ENCODE data around the gene FURIN.
"Not testable (repeated sequence)": the region's sequence is repeated elsewhere in the genome, so short reads cannot be mapped to it uniquely, and the experiment has no call there.

FURIN gene

DNA sequence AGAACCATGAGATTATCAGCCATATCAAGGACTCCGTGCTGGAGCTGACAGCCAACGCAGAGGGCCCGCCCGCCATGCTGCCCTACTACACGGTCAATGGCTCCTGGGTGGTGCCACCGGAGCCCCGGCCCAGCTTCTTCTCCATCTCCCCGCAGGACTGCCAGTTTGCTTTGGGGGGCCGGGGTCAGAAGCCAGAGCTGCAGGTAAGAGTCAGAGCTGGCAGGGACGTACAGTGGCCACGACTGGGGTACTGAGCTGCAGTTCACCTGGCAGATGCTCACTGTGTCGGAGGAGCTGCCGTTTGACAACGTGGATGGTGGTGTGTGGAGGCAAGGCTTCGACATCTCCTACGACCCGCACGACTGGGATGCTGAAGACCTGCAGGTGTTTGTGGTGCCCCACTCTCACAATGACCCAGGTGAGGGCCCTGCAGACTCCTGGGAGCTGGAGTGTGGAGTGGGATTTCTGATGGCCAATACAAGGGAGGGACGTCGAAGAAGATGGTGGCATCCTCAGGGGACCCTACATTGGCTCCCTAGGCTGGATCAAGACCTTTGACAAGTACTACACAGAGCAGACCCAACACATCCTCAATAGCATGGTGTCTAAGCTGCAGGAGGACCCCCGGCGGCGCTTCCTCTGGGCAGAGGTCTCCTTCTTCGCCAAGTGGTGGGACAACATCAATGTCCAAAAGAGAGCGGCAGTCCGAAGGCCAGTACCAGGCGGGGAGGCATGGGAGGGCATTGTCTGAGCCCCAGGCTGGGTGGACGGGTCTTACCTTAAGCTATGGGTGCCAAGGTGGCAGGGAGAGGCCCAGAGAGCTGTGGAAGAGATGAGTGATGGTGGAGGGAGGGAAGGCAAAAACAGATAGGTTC is 37.2 kb downstream of the FURIN start:
- no peak overlapping the region for H3K4me3 ChIP-seq (ENCODE audit: low read depth, low read length)
- H3K9ac ChIP-seq (ENCODE audit: low read depth, low read length) = no peak overlapping the region
- H3K36me3 ChIP-seq (ENCODE audit: control insufficient read depth, insufficient read depth, low read length) = peaks cover 11% of the 10 kb centered on the region; the same call in 1 of the 2 replicates
- peaks cover 16% of the 10 kb centered on the region for H3K4me1 ChIP-seq (ENCODE audit: control insufficient read depth, insufficient read depth, low read length)
- no peaks in the 10 kb centered on the region for H3K9me3 ChIP-seq (ENCODE audit: control insufficient read depth, insufficient read depth, low read length)
- peaks cover 20% of the 10 kb centered on the region for H3K27me3 ChIP-seq (ENCODE audit: control insufficient read depth, insufficient read depth, low read length)
- H3K27ac ChIP-seq (ENCODE audit: low read depth, low read length) = no peak overlapping the region

DNA sequence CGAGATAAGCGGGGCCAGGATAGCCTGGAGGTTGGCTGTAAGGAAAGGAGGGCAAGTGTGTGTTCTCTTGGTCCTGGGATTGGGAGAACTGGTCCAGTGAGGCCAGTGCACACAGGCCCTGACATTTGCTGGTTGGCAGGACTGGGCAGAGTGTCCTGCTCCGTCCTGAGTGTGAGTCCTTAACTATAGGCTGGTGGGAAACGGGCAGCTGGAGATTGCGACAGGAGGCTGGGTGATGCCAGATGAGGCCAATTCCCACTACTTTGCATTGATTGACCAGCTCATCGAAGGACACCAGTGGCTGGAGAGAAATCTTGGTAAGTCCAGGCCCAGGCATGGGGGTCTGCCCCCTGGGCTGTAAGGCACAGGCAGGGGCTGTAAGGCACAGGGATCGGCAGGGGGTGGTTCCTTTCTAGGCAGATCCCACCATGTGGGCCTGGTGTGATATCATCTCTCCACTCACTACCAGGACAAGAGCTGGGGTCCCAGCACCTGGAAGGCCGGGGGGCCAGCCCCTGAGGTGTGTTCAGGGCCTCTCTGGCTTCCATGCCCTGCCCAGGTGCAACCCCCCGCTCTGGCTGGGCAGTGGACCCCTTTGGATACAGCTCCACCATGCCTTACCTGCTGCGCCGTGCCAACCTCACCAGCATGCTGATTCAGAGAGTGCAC is 37.9 kb downstream of the FURIN start:
- no peaks in the 10 kb centered on the region for H3K9me3 ChIP-seq (ENCODE audit: control insufficient read depth, insufficient read depth, low read length)
- H3K9ac ChIP-seq (ENCODE audit: low read depth, low read length) = no peak overlapping the region
- H3K36me3 ChIP-seq (ENCODE audit: control insufficient read depth, insufficient read depth, low read length) = peaks cover 15% of the 10 kb centered on the region
- no peak overlapping the region for H3K4me3 ChIP-seq (ENCODE audit: low read depth, low read length)
- no peak overlapping the region for H3K27ac ChIP-seq (ENCODE audit: low read depth, low read length)
- H3K27me3 ChIP-seq (ENCODE audit: control insufficient read depth, insufficient read depth, low read length) = peaks cover 17% of the 10 kb centered on the region
- peaks cover 16% of the 10 kb centered on the region for H3K4me1 ChIP-seq (ENCODE audit: control insufficient read depth, insufficient read depth, low read length)

DNA sequence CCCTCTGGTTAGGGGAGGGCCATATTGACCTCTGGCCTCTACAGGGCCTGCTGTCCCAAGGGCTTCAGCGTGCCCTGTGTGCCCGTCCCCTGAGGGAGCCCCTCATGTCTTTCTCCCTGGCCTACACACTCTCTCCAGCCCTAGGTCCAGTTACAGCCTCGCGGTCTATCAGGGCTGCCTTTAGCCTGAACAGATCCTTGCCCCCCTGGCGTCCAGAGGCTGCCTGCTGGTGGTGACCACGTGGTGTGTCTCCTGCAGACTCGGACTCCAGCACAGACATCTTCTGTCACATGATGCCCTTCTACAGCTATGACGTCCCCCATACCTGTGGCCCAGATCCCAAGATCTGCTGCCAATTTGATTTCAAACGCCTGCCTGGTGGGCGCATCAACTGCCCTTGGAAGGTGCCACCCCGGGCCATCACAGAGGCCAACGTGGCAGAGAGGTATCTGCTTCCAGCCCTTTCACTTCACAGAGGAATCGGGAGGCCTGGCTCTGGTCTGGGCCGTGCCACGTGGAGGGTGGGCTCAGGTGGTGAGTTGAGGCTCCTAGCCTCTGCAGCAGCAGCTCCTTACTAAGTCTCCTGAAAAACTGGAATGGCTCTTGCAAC is 38.8 kb downstream of the FURIN start:
- H3K27ac ChIP-seq (ENCODE audit: low read depth, low read length) = no peak overlapping the region

DNA sequence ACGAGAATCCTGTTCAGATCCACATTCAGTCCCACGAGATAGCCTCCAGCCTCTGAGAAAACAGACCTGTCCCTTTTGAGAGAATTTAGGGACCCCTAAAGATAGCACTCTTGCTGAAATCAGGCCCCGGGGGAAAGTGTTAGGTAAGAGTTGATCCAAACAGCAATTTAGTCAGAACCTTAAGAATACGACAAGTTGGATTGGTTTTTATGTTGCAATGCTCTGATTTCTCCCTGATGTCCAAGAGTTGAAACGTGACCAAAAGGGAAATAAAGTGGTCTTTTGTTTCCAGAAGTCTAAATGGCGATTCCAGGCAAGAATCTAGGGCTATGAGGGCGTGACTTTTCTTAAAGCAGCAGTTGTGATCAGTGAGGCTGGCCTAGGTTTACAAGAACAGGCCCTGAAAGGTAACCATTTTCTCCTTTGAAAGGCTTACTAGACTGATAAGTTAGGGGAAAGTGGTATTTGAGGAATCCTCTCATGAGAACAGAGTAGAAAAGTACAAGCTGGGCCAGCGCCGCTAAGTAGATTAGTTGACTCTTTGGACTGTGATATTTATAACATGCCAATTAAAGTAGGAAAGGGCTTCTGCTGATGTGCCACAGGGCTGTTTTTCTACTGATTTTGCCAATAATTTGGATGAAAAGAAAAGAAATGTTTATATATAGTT is 39.6 kb downstream of the FURIN start:
- peaks cover 8% of the 10 kb centered on the region for H3K4me1 ChIP-seq (ENCODE audit: control insufficient read depth, insufficient read depth, low read length)
- no peaks in the 10 kb centered on the region for H3K9me3 ChIP-seq (ENCODE audit: control insufficient read depth, insufficient read depth, low read length)
- peaks cover 24% of the 10 kb centered on the region for H3K36me3 ChIP-seq (ENCODE audit: control insufficient read depth, insufficient read depth, low read length)
- H3K9ac ChIP-seq (ENCODE audit: low read depth, low read length) = no peak overlapping the region
- H3K27me3 ChIP-seq (ENCODE audit: control insufficient read depth, insufficient read depth, low read length) = peaks cover 11% of the 10 kb centered on the region
- H3K27ac ChIP-seq (ENCODE audit: low read depth, low read length) = no peak overlapping the region
- no peak overlapping the region for H3K4me3 ChIP-seq (ENCODE audit: low read depth, low read length)

More for the DNA sequence above, 38.8 kb downstream of the FURIN start:
- Histone ChIP-seq H3K27me3 (ENCODE audit: control insufficient read depth, insufficient read depth, low read length) (peaks cover 11% of the 10 kb centered on the region), H3K9ac (ENCODE audit: low read depth, low read length) (no peak overlapping the region), H3K4me3 (ENCODE audit: low read depth, low read length) (no peak overlapping the region), H3K9me3 (ENCODE audit: control insufficient read depth, insufficient read depth, low read length) (no peaks in the 10 kb centered on the region), H3K4me1 (ENCODE audit: control insufficient read depth, insufficient read depth, low read length) (peaks cover 8% of the 10 kb centered on the region), H3K36me3 (ENCODE audit: control insufficient read depth, insufficient read depth, low read length) (peaks cover 23% of the 10 kb centered on the region)

DNA sequence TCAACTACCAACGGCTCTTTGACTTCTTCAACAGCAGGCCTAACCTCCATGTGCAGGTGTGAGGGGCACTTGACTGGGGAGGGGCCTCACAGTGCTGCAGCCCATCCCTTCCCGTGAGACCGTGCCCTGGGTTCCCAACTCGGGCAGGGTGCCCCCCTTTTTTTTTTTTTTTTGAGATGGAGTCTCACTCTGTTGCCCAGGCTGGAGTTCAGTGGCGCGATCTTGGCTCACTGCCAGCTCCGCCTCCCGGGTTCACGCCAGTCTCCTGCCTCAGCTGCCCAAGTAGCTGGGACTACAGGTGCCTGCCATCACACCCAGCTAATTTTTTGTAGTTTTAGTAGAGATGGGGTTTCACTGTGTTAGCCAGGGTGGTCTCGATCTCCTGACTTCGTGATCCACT is 41.1 kb downstream of the FURIN start:
- H3K4me3 ChIP-seq (ENCODE audit: low read depth, low read length); H3K27me3 ChIP-seq (ENCODE audit: control insufficient read depth, insufficient read depth, low read length); H3K4me1 ChIP-seq (ENCODE audit: control insufficient read depth, insufficient read depth, low read length); H3K27ac ChIP-seq (ENCODE audit: low read depth, low read length); H3K9ac ChIP-seq (ENCODE audit: low read depth, low read length); H3K9me3 ChIP-seq (ENCODE audit: control insufficient read depth, insufficient read depth, low read length): not testable (repeated sequence)
- H3K36me3 ChIP-seq (ENCODE audit: control insufficient read depth, insufficient read depth, low read length) = peaks cover 31% of the 10 kb centered on the region

DNA sequence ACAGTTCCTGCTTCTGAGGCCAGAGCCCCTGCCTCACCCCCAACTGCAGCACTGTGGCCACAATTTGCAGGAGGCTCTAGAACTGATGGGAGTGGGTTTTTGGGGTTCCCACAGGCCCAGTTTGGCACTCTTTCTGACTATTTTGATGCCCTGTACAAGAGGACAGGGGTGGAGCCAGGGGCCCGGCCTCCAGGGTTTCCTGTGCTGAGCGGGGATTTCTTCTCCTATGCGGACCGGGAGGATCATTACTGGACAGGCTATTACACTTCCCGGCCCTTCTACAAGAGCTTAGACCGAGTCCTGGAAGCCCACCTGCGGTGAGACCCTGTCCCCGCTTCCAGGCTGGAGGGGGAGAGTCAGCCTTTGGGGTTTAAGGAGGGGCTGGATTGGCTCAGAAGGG is 41.6 kb downstream of the FURIN start:
- H3K9ac ChIP-seq (ENCODE audit: low read depth, low read length) = no peak overlapping the region
- H3K9me3 ChIP-seq (ENCODE audit: control insufficient read depth, insufficient read depth, low read length) = no peaks in the 10 kb centered on the region
- H3K4me3 ChIP-seq (ENCODE audit: low read depth, low read length) = no peak overlapping the region
- H3K27me3 ChIP-seq (ENCODE audit: control insufficient read depth, insufficient read depth, low read length) = no peaks in the 10 kb centered on the region
- peaks cover 31% of the 10 kb centered on the region for H3K36me3 ChIP-seq (ENCODE audit: control insufficient read depth, insufficient read depth, low read length)
- H3K4me1 ChIP-seq (ENCODE audit: control insufficient read depth, insufficient read depth, low read length) = no peaks in the 10 kb centered on the region
- no peak overlapping the region for H3K27ac ChIP-seq (ENCODE audit: low read depth, low read length)

DNA sequence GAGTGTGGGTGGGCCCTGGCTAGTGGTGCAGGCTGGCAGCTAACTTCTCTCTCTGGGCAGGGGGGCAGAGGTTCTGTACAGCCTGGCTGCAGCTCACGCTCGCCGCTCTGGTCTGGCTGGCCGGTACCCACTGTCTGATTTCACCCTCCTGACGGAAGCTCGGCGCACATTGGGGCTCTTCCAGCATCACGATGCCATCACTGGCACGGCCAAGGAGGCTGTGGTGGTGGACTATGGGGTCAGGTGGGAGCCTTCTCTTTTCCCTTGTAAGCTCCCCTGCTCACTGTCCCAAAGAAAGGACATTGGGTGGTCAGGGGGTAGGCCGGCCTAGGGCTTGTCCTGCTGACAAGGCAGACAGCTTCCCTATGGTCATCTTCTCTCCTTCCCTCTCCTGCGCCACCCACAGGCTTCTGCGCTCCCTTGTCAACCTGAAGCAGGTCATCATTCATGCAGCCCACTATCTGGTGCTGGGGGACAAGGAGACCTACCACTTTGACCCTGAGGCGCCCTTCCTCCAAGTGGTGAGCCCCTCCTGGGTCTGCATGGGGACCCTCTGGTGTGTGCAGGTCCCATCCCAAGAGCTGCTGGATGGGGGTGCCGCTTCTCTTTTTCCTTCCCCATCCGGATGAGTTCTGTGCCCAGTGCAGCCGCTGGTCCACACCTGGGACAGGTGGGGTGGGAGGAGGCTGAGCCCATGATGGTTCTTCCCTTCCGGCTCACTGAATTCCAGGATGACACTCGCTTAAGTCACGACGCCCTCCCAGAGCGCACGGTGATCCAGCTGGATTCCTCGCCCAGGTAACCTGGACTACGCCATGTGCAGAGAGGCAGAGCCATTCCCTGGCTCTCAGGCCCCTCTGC is 42.3 kb downstream of the FURIN start:
- H3K27me3 ChIP-seq (ENCODE audit: control insufficient read depth, insufficient read depth, low read length) = no peaks in the 10 kb centered on the region
- H3K9ac ChIP-seq (ENCODE audit: low read depth, low read length) = no peak overlapping the region
- no peaks in the 10 kb centered on the region for H3K4me1 ChIP-seq (ENCODE audit: control insufficient read depth, insufficient read depth, low read length)
- no peak overlapping the region for H3K4me3 ChIP-seq (ENCODE audit: low read depth, low read length)
- no peak overlapping the region for H3K27ac ChIP-seq (ENCODE audit: low read depth, low read length)
- no peaks in the 10 kb centered on the region for H3K9me3 ChIP-seq (ENCODE audit: control insufficient read depth, insufficient read depth, low read length)
- H3K36me3 ChIP-seq (ENCODE audit: control insufficient read depth, insufficient read depth, low read length) = peaks cover 30% of the 10 kb centered on the region

DNA sequence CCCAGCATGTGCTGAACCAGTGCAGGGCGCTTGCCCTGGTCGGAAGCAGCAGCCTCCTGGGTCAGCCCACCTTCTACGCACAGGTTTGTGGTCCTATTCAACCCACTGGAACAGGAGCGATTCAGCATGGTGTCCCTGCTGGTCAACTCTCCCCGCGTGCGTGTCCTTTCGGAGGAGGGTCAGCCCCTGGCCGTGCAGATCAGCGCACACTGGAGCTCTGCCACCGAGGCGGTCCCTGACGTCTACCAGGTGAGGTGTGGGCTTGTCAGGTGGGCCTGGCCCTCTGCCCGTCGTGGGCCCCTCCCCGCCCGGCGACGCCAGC is 42.9 kb downstream of the FURIN start:
- H3K4me3 ChIP-seq (ENCODE audit: low read depth, low read length) = no peak overlapping the region
- no peaks in the 10 kb centered on the region for H3K9me3 ChIP-seq (ENCODE audit: control insufficient read depth, insufficient read depth, low read length)
- no peak overlapping the region for H3K27ac ChIP-seq (ENCODE audit: low read depth, low read length)
- peaks cover 29% of the 10 kb centered on the region for H3K36me3 ChIP-seq (ENCODE audit: control insufficient read depth, insufficient read depth, low read length)
- no peaks in the 10 kb centered on the region for H3K4me1 ChIP-seq (ENCODE audit: control insufficient read depth, insufficient read depth, low read length)
- H3K9ac ChIP-seq (ENCODE audit: low read depth, low read length) = no peak overlapping the region
- H3K27me3 ChIP-seq (ENCODE audit: control insufficient read depth, insufficient read depth, low read length) = no peaks in the 10 kb centered on the region

DNA sequence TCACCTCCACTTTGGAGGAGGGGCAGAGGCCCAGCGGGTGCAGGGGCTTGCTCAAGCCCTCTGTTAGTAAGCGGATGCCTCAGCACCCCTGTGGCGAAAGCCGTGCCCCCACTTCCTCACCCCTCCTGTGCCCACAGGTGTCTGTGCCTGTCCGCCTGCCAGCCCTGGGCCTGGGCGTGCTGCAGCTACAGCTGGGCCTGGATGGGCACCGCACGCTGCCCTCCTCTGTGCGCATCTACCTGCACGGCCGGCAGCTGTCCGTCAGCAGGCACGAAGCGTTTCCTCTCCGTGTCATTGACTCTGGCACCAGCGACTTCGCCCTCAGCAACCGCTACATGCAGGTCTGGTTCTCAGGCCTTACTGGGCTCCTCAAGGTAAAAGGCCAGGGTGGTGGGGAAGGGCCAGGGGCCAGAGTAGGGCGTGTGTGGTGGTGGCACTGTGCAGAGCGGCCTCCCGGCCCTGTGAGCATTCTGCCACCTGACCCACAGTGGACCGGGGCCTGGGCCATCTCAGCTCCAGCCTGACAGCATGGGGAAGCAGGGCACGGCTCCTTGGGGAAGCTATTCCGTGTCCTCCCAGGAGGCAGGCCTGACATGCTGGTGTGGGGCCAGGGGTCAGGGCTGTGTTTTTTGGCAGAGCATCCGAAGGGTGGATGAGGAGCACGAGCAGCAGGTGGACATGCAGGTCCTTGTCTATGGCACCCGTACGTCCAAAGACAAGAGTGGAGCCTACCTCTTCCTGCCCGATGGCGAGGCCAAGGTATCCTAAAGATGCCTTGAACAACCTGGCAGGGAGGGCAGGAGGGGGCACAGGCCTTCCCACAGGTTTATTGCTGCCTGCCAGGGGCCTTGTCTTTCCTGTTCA is 43.8 kb downstream of the FURIN start:
- H3K36me3 ChIP-seq (ENCODE audit: control insufficient read depth, insufficient read depth, low read length) = peaks cover 29% of the 10 kb centered on the region
- no peak overlapping the region for H3K4me3 ChIP-seq (ENCODE audit: low read depth, low read length)
- no peaks in the 10 kb centered on the region for H3K27me3 ChIP-seq (ENCODE audit: control insufficient read depth, insufficient read depth, low read length)
- no peaks in the 10 kb centered on the region for H3K4me1 ChIP-seq (ENCODE audit: control insufficient read depth, insufficient read depth, low read length)
- H3K27ac ChIP-seq (ENCODE audit: low read depth, low read length) = no peak overlapping the region
- no peaks in the 10 kb centered on the region for H3K9me3 ChIP-seq (ENCODE audit: control insufficient read depth, insufficient read depth, low read length)
- H3K9ac ChIP-seq (ENCODE audit: low read depth, low read length) = no peak overlapping the region

DNA sequence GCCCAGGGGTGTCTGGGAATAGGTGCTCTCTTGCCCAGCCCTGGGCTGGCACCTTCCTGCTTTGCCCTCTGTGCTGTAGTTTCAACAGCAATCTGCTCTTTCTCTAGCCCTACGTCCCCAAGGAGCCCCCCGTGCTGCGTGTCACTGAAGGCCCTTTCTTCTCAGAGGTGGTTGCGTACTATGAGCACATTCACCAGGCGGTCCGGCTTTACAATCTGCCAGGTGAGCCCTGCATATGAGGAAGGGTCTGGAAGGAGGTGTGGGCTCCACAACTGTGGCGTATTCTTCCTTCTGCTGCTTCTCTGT is 44.3 kb downstream of the FURIN start:
- Histone ChIP-seq H3K27ac (ENCODE audit: low read depth, low read length) (no peak overlapping the region), H3K27me3 (ENCODE audit: control insufficient read depth, insufficient read depth, low read length) (no peaks in the 10 kb centered on the region), H3K36me3 (ENCODE audit: control insufficient read depth, insufficient read depth, low read length) (peaks cover 31% of the 10 kb centered on the region), H3K4me3 (ENCODE audit: low read depth, low read length) (no peak overlapping the region), H3K9ac (ENCODE audit: low read depth, low read length) (no peak overlapping the region), H3K4me1 (ENCODE audit: control insufficient read depth, insufficient read depth, low read length) (no peaks in the 10 kb centered on the region), H3K9me3 (ENCODE audit: control insufficient read depth, insufficient read depth, low read length) (no peaks in the 10 kb centered on the region)

Data from HUES48 (cell line).